Renal cortical epithelial cell (primary cell): ENCODE measurements around the gene S100A16. TPM values are rescaled to one million over a fixed set of nuclear protein-coding genes. Genes with fewer than 3 reads are reported as not detected.
A peak's percentile ranks its signal among the peaks of the same experiment; 100 is the strongest.

Source experiments
- DNase-seq: peaks from one replicate; pipeline ENCODE4 v3.0.0-alpha.2; 2011; ENCODE audit warnings: low read depth
- total RNA-seq: library from RNA; depleted of rRNA; stranded (reverse); fragments of >200 nt; gene quantifications from 2 replicates; pipeline ENCODE4 v1.2.3, GENCODE V29; 2014

S100A16 gene
- total RNA-seq, 1 donor from 2014 or later = 406 TPM

DNA sequence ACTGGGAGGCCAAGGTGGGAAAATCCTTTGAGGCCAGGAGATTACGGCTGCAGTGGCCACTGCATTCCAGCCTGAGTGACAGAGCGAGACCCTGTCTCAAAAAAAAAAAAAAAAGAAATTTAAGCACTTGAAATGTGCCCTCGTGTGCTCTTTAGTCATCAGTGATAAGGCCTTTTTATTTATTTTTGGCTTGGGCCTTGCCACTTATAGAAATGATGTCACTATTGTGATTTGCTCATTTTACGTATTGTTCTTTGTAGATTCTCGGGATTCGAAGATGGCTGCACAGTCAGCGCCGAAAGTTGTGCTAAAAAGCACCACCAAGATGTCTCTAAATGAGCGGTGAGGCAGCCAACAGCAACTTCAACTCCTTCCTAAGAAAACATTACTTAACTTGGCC, 23.4 kb upstream of the S100A16 start:
- DNase-seq = no peak

DNA sequence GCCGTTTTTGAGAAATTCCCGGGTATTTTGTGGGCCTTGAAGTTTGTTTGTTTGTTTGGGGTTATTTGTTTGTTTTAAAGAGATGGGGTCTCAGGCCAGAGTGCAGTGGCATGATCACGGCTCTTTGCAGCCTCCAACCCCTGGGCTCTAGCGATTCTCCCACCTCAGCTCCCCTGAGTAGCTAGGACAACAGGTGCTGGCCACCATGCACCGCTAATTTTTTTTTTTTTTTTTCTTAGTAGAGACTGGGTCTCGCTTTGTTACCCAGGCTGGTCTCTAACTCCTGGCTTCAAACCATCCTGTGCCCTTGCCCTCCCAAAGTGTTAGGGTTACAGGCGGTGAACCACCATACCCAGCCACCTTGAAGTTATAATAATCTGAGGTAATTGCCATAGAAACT, 22.9 kb upstream of the S100A16 start:
- DNase-seq = no peak

DNA sequence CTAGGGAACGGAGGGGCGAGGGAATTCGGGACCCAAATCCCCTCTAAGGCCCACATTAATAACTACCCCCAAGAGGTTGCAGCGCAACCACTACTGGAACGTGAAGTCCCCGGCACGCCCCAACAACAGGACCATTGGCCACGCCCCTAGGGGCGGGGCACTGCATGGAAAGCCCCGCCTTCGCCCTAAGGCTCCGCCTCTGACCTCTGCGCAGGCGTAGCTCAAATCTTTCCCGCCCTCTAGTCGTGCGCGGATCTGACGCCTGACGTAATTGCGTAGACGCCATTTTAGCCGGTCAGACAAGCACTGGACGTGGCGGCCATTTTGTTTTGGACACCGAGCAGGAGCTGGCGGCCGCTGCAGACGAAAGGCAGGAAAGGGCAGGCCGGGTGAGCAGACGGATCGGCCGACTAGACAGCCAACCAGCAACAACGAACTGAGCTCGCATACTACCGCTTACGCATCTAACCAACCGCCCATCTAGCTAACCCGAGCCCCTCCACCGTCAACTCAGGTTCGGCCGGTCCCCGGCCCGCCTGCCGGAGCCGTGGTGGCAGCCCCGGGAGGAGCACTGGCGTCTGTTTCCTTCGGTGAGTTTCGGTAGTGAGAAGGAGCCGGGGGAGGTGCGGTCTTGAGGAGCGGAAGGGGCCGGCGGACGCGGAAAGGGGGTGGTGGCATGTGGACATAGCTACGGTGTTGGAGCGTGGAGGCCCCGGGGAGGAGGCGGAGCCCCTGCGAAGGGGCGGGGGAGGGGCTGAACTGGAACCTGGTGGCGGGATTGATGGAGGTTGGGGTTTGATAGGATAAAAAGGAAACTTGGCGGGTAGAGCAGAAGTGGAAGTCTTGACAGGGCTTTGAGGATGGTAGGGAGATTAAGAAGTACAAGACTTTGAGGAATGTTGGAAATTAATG, 21.1 kb upstream of the S100A16 start, which contains the start of gene CHTOP:
CHTOP (plus strand) TSS at position 313 of the 912 bp plus-strand sequence. CDS start 2,523 bp downstream, outside the sequence.
- DNase-seq = peak; percentile 96

DNA sequence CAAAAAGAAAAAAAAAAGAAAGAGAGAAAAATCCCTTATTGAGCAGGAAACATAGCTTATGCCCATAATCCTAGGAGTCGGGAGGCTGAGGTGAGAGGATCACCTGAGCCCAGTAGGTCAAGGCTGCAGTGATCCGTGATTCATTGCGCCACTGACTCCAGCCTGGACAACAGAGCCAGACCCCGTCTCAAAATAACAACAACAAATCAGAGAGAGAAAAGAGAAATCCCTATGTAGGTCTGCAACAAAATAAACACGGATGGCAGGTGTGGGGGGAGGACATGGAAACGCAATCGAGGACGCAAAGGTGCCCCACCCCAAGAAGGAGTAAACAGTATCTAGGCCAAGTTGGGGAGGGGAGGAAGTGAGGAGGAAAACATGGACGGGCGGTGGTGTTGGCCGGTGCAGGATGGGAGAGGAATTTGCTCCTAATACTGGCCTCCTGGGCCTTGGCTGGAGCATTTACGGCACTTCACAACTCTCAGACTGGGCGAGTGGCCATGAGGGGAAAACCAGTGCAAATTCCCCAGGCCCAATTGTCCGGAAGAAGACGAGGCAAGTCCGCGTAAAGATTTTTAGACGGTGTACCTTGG, 20.3 kb upstream of the S100A16 start:
- no peak for DNase-seq

DNA sequence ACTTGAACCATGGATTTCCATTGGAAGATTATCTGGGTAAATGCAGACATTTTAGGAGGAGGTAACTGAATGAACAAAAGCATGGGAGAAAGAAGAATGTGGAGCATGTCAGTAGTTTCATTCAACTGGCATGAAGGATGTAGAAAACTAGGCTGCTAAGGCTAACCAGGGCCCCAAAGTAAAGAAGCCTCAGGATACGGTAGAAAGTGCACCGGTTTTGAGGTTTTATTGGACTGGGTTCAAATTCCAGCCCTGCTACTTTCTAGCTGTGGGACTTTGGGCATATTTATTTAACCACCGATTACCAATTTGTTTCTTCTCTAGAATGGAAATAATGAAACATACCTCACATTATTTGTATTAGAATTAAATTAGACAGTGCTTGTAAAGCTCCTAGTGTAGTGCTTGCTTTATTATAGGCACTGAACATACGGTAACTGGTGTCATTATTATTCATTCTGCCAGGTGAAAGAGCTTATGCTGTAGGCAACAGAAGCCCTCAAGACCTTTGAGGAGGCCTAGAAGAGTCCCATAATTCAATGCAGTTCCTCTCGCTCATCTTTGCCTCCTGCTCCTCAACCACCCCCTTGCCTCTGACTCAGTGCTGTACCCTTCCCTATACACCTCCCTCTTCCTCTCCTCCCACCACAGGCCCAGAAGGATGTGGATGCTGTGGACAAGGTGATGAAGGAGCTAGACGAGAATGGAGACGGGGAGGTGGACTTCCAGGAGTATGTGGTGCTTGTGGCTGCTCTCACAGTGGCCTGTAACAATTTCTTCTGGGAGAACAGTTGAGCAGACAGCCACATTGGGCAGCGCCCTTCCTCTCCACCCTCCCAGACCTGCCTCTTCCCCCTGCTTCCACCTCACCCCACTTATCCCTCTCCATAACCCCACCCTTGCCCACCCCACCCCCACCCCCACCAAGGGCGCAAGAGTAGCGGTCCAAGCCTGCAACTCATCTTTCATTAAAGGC, 18.4 kb upstream of the S100A16 start:
- peak; percentile 34 for DNase-seq

DNA sequence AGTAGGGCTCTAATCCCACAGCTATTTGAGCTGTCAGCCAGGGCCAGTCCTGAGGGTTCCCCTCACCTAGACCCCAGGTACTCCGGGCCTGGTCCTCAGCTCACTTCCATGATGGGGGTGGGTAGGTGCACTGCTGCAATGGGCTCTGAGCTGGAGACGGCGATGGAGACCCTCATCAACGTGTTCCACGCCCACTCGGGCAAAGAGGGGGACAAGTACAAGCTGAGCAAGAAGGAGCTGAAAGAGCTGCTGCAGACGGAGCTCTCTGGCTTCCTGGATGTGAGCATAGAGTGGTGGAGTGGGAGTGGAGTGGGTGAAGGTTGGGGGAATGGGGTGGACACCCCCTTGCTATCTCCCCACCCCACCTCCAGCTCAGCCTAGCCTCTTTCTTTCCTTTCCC, 17.4 kb upstream of the S100A16 start:
- no peak for DNase-seq

DNA sequence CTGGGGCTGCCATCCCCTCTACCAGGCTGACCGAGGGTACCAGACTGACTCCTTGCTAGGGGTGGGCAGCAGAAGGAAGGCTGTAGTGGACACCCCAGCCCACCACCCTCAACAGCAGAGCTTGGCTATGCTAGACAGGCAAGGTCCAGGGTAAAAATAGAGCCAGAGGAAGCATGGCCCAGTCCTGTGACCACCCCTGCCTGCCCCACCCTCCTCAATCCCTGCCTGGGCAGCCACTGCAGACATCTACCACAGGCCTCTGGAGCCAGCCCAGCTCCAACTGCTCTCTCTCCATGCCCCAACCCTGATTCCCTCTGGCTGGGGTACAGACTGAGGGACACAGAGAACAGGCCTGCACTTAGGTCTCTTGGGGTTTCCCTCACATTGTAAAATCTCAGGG, 17.0 kb upstream of the S100A16 start:
- no peak for DNase-seq

DNA sequence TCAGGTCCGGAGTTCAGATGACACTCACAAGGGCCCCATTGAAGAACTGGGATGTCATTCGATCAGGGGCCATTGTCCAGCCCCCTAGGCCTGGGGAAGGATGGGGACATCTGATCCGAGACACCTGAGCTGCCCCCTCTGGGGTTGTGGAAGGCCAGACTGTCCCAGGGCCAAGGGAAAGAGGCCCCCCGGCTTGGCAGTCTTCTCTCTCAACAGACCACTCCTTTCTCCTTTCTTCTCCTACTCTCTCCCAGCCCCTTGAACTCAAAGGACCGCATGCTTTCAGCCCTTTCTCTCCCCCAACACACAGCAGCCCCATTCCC, 16.4 kb upstream of the S100A16 start:
- no peak for DNase-seq

DNA sequence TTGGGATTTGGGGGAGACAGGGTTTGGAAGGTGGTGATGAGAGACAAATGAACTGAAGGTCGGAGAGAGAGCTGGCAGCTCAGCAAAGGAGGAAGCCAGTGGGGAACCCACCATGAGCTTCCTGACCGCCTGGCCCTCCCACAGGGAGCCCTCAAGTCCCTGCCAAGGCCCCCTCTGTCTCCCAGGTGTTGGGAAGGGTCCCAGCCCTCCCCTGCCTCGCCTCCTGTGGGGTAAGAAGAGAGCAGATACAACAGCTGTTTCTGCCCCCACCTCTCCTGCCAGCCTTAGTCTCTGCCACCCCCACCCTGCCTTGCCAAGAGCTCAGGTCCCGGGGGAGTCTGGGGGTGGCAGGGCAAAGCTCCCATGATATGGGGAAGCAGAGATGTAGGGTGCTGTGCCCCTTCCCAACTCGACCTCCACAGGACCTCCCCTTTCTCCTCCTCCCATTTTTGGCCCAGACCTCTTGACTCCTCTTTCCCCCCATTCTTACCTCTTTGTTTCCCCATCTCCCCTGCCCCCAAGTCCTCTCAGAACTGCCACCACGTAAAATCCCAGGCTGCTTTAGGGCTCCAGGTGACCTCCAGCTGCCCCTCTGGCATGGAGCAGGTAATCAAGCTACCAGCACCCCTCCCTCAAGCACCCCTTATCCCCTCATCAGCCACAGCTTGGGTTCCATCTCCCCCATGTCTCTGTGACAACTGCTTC, 15.9 kb upstream of the S100A16 start:
- no peak for DNase-seq

DNA sequence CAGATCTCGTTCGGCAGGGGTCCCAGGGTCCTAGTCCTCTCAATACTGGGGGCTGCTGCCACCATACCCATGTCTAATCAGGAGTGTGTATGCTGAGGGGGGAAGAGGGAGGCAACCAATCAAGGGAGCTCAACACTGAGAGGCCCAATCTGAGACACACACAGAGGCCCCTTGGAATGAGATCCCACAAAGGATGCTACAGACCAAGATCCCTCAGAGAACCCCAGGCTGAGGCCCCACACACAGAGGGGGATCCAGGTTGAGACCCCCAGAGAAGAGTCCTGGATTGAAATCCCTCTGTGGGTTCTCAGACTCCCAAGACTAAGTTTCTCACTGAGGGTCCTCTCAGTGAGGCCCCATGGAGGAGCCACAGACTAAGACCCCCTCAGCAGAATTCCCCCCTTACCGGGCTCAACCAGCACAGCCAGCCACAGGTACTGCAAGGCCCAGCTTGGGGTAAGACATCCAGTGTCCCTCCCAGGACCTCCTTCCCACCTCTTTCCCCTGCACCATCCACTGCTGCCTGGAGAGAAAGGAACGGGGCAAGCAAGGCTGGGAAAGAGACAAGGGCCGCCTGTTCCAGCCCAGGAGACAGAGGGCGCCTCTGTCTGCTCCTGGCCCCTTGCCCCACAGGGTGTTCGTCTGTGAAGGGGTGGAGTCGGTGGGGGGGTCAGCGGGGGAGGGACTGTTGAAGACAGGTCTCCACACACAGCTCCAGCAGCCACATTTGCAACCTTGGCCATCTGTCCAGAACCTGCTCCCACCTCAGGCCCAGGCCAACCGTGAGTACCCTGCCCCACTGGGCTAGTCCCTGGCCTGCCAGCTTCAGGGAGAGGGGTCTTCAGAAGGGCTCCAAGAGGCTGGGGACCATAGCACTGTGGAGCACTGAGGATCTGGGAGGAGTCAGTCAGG, 15.0 kb upstream of the S100A16 start, which contains the start of gene S100A1:
S100A1 (plus strand) TSS at position 720 of the 912 bp plus-strand sequence. CDS start 2,088 bp downstream, outside the sequence.
- no peak for DNase-seq

DNA sequence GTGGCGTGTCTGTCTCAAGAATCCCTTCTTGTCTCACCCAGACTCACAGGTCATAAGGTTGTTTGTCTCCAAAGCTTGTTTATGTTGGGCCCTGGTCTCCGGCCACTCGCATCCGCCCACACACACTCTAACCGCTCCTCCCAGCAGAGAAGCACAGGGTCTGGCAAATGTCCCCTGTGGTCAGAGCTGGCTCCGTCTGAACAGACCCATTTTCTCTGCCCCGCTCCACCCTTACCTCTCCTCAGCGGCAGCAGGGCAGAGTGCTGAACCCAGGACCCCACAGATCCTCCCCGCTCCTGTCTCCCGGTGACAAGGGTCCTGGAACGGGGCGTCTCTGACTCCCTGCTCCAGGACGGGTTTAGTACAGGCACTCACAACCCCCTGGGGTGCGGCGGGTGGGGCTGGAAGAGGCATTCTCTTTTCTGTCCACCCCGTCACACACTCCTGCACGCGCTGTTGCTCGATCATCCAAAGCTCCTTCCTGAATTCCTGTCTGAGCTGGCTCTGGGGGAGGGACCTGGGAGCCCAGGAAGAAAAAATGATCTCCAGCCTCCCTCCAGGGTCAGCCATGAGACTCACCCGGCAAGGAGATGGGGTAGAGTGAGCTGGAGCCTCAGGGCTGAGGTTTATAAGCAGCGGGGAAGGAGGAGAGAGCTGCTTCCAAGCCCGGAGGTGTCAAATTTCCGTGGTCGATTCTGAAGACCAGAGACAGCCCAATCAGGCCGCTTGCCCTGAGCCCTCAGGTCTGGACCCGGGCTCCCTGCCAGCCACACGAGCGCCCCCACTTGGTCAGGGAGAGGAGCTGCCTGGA, 14.2 kb upstream of the S100A16 start, which contains the start of gene S100A13:
S100A13 (minus strand) TSS at position 602 of the 811 bp plus-strand sequence. CDS start 1,033 bp downstream, outside the sequence.
- DNase-seq = peak; percentile 93

DNA sequence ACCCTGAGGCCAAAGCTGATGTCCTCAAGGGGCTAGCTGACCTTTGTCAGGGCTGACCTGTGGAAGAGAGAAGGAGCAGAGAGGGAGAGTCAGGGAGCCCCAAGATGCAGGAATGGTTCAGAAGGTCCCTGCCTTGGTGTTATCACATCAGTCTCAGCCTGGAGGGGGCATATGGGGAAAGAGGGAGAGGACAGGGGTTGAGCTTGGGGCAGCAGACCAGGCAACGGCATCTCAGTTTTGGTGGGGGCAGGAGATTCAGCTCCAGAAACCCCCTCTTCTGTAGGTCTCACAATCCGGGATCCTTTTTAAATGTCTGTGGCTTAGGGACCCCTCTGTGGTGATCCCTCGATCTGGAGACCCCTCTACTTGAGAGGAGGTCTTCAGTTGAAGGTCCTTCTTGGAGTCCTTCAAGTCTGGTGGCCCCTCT, 13.6 kb upstream of the S100A16 start:
- DNase-seq = no peak

DNA sequence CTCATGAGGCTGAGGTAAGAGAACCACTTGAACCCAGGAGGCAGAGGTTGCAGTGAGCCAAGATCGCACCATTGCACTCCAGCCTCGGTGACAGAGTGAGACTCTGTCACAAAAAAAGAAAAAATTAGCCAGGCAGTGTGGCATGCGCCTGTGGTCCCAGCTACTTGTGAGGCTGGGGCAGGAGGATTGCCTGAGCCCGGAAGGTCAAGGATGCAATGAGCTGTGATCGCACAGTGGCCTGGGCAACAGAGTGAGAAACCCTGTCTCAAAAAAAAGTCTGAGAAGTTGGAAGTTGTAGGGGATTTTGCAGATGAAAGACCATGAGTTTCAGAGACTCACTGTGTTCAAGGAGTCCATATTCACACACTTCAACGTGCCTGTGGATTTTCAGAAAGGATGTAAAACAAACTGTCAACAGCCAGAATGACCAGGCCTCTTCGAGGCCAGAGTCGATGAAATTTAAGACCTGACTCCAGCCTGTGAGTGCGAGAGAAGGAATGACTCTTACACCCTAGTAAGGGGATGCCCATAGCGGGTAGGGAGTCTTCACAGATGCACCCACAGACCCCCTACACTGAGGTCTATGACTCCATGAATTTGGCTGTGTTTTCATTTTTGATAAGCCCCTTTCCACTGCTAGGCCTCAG, 12.2 kb upstream of the S100A16 start:
- no peak for DNase-seq

DNA sequence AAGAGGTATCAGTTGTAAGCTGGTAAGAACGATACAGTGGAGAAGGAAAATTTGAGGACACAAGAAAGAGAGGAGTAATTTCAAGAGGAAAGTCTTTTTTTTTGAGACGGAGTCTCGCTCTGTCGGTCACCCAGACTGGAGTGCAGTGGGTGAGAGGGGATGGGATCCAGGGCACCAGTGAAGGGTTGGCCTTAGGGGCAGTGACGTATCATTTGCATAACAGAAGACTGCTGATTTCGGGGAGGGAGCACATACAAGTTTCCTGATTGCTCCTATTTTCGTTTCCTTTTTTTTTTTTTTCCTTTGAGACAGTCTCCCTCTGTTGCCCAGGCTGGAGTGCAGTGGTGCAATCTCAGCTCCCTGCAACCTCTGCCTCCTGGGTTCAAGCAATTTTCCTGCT, 10.2 kb upstream of the S100A16 start:
- DNase-seq = no peak

DNA sequence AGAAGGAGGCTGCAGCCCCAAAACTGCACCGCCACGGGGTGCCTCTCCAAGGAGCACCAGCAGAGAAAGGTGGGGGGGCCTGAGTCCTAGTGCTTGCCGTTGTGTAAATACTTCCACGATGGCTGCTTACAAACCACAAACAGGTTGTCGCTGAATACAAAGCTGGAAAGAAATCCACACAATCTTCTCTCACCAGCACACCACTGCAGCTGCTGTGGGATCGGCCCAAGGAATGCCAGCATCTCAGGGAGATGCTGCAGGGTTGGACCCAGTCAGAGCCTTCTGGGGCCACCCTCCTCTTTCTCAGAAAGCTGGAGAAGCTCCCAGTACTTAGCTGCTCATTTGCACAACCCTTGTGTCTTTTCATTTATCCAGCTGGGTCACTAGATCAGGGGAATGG, 6.2 kb upstream of the S100A16 start:
- no peak for DNase-seq

DNA sequence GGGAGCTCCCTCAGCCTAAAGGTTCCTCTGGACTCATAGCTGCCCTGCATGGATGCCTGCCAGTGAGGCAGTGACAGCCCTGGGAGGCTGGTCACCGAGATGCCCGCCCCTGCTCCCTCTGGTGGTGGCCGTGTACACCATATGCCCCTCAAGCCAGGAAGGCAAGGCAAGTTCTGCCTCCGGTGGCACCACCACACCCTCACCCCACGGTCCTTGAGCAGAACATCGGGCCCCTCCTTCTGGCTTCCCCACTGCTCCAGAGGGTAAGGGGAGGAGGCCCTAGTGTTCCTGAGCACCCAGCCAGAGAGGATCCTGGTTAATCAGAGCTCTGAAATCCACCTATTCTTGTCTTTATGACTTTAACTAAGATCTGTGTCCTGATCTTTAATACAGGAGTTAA, 4.7 kb upstream of the S100A16 start:
- peak; percentile 34 for DNase-seq

DNA sequence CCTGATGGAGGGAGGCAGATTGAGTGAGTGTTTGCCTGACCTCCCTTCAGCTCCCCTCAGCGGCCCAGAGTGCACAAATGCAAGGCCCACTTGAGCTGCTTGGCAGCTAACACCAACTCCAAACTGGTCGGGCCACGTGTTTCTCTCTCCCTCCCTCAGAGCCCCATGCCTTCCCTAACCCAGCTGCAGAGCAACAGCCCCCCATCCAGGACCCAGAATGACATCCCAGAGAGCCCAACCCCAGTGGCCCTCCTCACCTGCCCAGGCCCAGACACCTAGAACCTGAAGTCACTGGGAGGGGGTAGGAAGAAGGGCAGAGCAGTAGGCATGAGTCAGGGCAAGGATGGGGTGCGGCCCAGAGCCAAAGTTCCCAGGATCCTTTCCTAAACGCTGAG, 4.0 kb upstream of the S100A16 start:
- DNase-seq = no peak

DNA sequence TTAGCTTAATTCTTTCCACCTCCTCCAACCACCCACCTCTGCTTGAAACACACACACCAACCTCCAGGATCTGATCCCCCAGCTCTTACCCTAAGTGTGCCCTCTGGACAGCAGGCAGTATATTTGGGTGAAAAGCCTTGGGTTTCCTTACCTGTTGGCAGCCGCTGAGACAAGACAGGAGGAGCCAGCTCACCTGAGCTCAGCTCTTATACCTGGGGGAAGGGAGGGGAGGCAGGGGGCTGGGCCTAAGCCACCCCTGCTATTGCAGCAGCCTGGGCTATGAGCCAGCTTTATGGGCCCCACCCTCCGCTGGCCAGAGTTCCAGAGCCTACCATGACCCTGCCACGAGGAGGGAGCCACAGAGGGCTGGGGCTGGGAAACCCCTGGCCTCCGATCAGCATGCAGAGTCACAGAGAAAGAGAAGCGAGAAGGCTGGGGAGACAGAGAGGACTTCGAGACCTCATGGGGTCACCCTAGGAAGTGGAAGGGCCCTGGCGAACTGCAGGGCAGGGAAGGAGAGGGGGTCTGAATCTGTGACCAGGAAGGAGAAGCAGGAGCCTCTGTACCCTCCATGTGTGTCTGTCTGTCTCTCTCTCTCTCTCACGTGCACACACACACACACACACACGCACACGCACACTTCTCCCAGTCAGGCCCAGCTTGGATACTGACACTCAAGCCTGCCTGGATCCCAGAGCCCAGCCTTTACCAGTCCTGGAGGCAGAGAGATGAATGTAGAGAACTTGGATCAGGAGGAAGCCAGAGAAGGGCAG, 3.4 kb upstream of the S100A16 start, which contains the start of gene S100A14:
S100A14 (minus strand) TSS at position 182 of the 773 bp plus-strand sequence. CDS start 467 bp downstream, outside the sequence.
- DNase-seq = peak; percentile 45
